MM.1S (cell line): ENCODE data around the gene HIPK1.

Experiments
- DNase-seq: peaks from one replicate; pipeline ENCODE4 v3.0.0-alpha.2; 2015
- H2AFZ ChIP-seq: fragments of 300-600 bp; sonication (generic); 2 replicates; pipeline ENCODE4 v1.6.0; 2016; ENCODE audit warnings: antibody characterized with exemption, low read length
- H3F3A ChIP-seq: fragments of 300-600 bp; sonication (generic); 2 replicates; pipeline ENCODE4 v1.6.1; 2016; ENCODE audit warnings: mild to moderate bottlenecking, antibody characterized with exemption, low read length, moderate library complexity, mixed read lengths; ENCODE audit not compliant: insufficient read depth
- H3K27ac ChIP-seq: fragments of 300-600 bp; sonication (generic); 2 replicates; pipeline ENCODE4 v1.5.1; 2016; ENCODE audit warnings: mild to moderate bottlenecking, low read length
- H3K27me3 ChIP-seq: fragments of 300-600 bp; sonication (generic); replicated peaks from 2 replicates; pipeline ENCODE4 v1.6.0; 2016; ENCODE audit warnings: low read length; ENCODE audit not compliant: insufficient read depth
- H3K36me3 ChIP-seq: fragments of 300-600 bp; sonication (generic); replicated peaks from 2 replicates; pipeline ENCODE4 v1.6.1; 2016; ENCODE audit warnings: mild to moderate bottlenecking, low read length, mixed read lengths; ENCODE audit not compliant: insufficient read depth
- H3K4me1 ChIP-seq: fragments of 300-600 bp; sonication (generic); 2 replicates; pipeline ENCODE4 v1.6.1; 2016; ENCODE audit warnings: low read length, mixed read lengths
- H3K4me2 ChIP-seq: fragments of 300-600 bp; sonication (generic); 2 replicates; pipeline ENCODE4 v1.6.0; 2016; ENCODE audit warnings: low read depth, low read length
- H3K4me3 ChIP-seq: fragments of 300-600 bp; sonication (generic); 2 replicates; pipeline ENCODE4 v1.5.1; 2016; ENCODE audit warnings: low read length, mixed read lengths
- H3K79me2 ChIP-seq: fragments of 300-600 bp; sonication (generic); 2 replicates; pipeline ENCODE4 v1.6.1; 2016; ENCODE audit warnings: mixed run types, low read length, mixed read lengths
- H3K9ac ChIP-seq: fragments of 300-600 bp; sonication (generic); 2 replicates; pipeline ENCODE4 v1.6.1; 2016; ENCODE audit warnings: low read length, mixed read lengths
- H3K9me2 ChIP-seq: fragments of 300-600 bp; sonication (generic); replicated peaks from 2 replicates; pipeline ENCODE4 v1.6.1; 2016; ENCODE audit warnings: mild to moderate bottlenecking, low read length, mixed read lengths; ENCODE audit not compliant: insufficient read depth
- H3K9me3 ChIP-seq: fragments of 300-600 bp; sonication (generic); replicated peaks from 2 replicates; pipeline ENCODE4 v1.6.1; 2016; ENCODE audit warnings: mild to moderate bottlenecking, low read length, mixed read lengths; ENCODE audit not compliant: insufficient read depth
- H4K20me1 ChIP-seq: fragments of 300-600 bp; sonication (generic); 2 replicates; pipeline ENCODE4 v1.6.1; 2016; ENCODE audit warnings: mild to moderate bottlenecking, low read length, moderate library complexity, mixed read lengths; ENCODE audit not compliant: insufficient read depth
- EZH2 ChIP-seq: fragments of 300-600 bp; sonication (generic); optimal IDR thresholded peaks from 2 replicates; pipeline ENCODE3; 2017; ENCODE audit warnings: low read depth, mild to moderate bottlenecking, antibody characterized with exemption, low read length, mixed read lengths
- EZH2phosphoT487 ChIP-seq: fragments of 300-600 bp; sonication (generic); IDR thresholded peaks from 2 replicates; pipeline ENCODE4 v1.6.1; 2018; ENCODE audit warnings: antibody characterized with exemption, low read length
- TF ChIP-seq, protein P1 (sequence below): fragments of 300-600 bp; sonication (generic); IDR thresholded peaks from 2 replicates; pipeline ENCODE4 v1.5.1; 2016; ENCODE audit warnings: antibody characterized with exemption, low read length, mixed read lengths

HIPK1 gene

DNA sequence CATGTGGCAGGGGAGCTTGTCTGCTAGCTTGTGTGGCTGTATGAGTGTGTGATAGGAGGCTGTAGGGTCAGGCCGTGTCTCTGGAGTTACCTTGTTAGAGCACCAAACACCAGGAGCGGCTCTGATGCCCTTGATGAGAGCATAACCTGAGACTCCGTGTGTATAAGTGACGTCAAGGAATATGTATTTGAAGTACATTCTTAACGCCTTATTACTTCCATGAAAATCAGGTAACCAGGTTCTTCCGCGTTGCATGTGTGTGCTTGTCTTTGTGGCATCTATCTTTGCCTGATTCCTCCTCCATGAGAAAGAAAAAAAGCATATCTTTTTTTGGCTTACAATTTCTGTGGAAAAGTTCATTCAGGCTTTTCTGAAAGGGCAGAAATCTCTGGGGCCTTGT lies 54.7 kb downstream of the HIPK1 start:
- Histone ChIP-seq H3K27ac (no peak overlapping the region), H3K9ac (no peak overlapping the region), H3K79me2 (no peaks in the 10 kb centered on the region), H3K9me2 (no peaks in the 10 kb centered on the region), H3K4me1 (no peaks in the 10 kb centered on the region), H2AFZ (no peak overlapping the region), H3K36me3 (no peaks in the 10 kb centered on the region), H3K4me3 (no peak overlapping the region), H3F3A (no peaks in the 10 kb centered on the region), H3K27me3 (no peaks in the 10 kb centered on the region), H3K9me3 (no peaks in the 10 kb centered on the region), H3K4me2 (no peak overlapping the region), H4K20me1 (no peaks in the 10 kb centered on the region)
- DNase-seq: no peak
- TF ChIP-seq EZH2phosphoT487 (no peak), EZH2 (no peak)
- TF ChIP-seq, protein P1, sequence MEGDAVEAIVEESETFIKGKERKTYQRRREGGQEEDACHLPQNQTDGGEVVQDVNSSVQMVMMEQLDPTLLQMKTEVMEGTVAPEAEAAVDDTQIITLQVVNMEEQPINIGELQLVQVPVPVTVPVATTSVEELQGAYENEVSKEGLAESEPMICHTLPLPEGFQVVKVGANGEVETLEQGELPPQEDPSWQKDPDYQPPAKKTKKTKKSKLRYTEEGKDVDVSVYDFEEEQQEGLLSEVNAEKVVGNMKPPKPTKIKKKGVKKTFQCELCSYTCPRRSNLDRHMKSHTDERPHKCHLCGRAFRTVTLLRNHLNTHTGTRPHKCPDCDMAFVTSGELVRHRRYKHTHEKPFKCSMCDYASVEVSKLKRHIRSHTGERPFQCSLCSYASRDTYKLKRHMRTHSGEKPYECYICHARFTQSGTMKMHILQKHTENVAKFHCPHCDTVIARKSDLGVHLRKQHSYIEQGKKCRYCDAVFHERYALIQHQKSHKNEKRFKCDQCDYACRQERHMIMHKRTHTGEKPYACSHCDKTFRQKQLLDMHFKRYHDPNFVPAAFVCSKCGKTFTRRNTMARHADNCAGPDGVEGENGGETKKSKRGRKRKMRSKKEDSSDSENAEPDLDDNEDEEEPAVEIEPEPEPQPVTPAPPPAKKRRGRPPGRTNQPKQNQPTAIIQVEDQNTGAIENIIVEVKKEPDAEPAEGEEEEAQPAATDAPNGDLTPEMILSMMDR: no peak

DNA sequence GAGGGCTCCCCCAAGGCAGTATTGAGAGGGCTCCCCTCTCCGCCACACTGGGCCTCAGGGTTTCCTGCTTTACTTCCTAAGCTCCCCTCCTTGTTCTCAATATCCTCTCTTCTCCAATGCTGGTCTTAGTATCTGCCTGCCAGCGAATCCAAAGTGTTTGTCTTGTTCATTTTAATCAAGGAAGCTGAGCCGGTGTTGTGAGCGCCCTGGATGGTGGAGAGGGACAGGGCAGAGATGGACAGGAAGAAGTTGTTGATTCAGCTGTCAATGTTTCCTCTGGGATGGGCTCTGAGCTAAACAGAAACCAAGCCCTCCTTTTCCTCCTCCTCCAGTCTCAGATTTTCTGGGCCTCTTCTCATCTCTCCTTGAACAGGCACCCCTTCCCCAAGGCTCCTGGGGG lies 55.6 kb downstream of the HIPK1 start:
- no peaks in the 10 kb centered on the region for H3K4me1 ChIP-seq
- H2AFZ ChIP-seq: no peak overlapping the region
- TF ChIP-seq, protein P1: no peak
- TF ChIP-seq EZH2: no peak
- no peak for TF ChIP-seq EZH2phosphoT487
- H3K27me3 ChIP-seq: no peaks in the 10 kb centered on the region
- no peak overlapping the region for H3K27ac ChIP-seq
- no peak overlapping the region for H3K9ac ChIP-seq
- no peaks in the 10 kb centered on the region for H3K9me2 ChIP-seq
- no peaks in the 10 kb centered on the region for H3K79me2 ChIP-seq
- H3K4me3 ChIP-seq: no peak overlapping the region
- no peak overlapping the region for H3K4me2 ChIP-seq
- no peaks in the 10 kb centered on the region for H3F3A ChIP-seq
- H4K20me1 ChIP-seq: no peaks in the 10 kb centered on the region
- no peaks in the 10 kb centered on the region for H3K9me3 ChIP-seq
- DNase-seq: no peak
- H3K36me3 ChIP-seq: no peaks in the 10 kb centered on the region

DNA sequence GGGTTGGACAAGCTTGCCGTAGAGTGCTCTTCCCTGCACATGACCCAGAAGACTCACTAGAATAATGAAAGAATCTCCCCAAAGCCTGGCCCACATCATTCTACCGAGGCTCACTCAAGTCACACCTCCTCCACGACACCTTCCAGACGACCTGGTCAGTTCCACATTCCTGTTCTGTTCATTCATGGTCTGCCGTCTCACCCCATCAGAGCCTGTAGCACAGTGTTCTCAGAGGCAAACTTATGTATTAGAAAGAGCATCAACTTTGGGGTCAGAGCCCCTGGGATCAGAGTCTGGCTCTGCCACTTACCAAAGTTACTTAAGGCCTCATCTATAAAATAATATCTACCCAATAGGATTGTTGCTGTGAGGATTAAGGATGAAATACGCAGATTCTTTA lies 57.7 kb downstream of the HIPK1 start:
- no peak overlapping the region for H3K9ac ChIP-seq
- H3K27ac ChIP-seq: no peak overlapping the region
- H4K20me1 ChIP-seq: no peaks in the 10 kb centered on the region
- no peaks in the 10 kb centered on the region for H3K9me2 ChIP-seq
- H2AFZ ChIP-seq: no peak overlapping the region
- DNase-seq: no peak
- H3K4me2 ChIP-seq: no peak overlapping the region
- H3K36me3 ChIP-seq: no peaks in the 10 kb centered on the region
- H3K4me3 ChIP-seq: no peak overlapping the region
- H3K27me3 ChIP-seq: no peaks in the 10 kb centered on the region
- TF ChIP-seq EZH2phosphoT487: no peak
- TF ChIP-seq, protein P1: no peak
- TF ChIP-seq EZH2: no peak
- no peaks in the 10 kb centered on the region for H3F3A ChIP-seq
- H3K79me2 ChIP-seq: no peaks in the 10 kb centered on the region
- no peaks in the 10 kb centered on the region for H3K9me3 ChIP-seq
- no peaks in the 10 kb centered on the region for H3K4me1 ChIP-seq
